ENCODE data around the gene MSLN. TPM values are rescaled to one million over a fixed set of nuclear protein-coding genes. Genes with fewer than 3 reads are reported as not detected.

MSLN gene
- total and polyA plus RNA-seq, 4 donors, result 0.33 to 2.1 (median 1.0) TPM

DNA sequence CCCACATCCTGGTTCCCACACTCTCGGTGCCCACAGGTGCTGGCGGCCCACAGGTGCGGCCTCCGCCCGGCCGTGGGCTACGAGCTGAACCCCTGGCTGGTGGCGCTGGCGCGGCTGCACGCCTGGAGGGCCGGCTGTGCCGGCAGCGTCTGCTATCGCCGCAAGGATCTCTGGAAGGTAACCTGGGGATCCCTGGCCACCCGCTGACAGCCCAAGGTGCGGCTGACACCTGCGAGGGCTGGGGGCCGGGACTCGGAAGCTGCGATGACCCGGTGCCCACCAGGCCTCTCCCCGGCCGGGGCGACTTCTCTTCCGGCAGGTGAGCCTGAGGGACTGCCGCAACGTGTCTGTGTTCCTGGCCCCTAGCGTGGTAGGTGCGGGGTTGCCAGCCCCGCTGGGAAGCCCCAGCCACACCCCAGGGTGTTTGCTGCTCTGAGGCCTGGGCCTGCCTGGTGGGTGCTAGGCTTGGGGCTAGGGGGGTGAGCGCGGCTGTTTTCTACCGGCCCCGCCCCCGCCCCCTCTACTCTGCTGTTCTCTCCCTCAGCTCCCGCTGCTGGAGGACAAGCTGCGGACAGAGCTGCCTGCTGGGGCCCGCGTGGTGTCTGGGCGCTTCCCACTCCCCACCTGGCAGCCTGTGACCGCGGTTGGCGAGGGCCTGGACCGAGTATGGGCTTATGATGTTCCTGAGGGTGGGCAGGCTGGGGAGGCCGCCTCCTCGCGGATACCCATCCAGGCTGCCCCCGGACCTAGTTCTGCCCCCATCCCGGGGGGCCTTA, 38.6 kb upstream of the MSLN start:
- DNase-seq (no peak), ATAC-seq (ENCODE audit: low FRiP score) (no peak)
- Histone ChIP-seq H3K9me3 (ENCODE audit: control insufficient read depth, low read length) (no peaks in the 10 kb centered on the region), H3K4me3 (ENCODE audit: low read length in 2 of 2) (no peak overlapping the region), H3K4me1 (ENCODE audit: control insufficient read depth in 1 of 2, insufficient read depth in 2 of 2, low read length in 2 of 2) (no peaks in the 10 kb centered on the region), H3K36me3 (ENCODE audit: control insufficient read depth in 1 of 2, insufficient read depth in 2 of 2, low read length in 1 of 2) (no peaks in the 10 kb centered on the region), H3K27me3 (ENCODE audit: control insufficient read depth in 1 of 2, insufficient read depth in 2 of 2, low read length in 1 of 2) (no peaks in the 10 kb centered on the region), H3K27ac (ENCODE audit: low read depth in 1 of 2, low read length in 2 of 2) (no peak overlapping the region)
- WGBS, 2 donors, result 88 to 89% methylated on average over 50 to 51 of the region's 51 CpGs
- intact Hi-C loops (cut with DNase I), result loop anchor here in 1 of 2 donors (2.0 kb wide), 1 partner anchor 19 kb away; the partner anchor contains the start of gene CIAO3

- intact Hi-C loops (cut with DNase I), result no loop called here
- Histone ChIP-seq H3K4me3 (ENCODE audit: low read length in 2 of 2) (no peak overlapping the region), H3K9me3 (ENCODE audit: control insufficient read depth, low read length) (no peaks in the 10 kb centered on the region), H3K27ac (ENCODE audit: low read depth in 1 of 2, low read length in 2 of 2) (no peak overlapping the region), H3K36me3 (ENCODE audit: control insufficient read depth in 1 of 2, insufficient read depth in 2 of 2, low read length in 1 of 2) (no peaks in the 10 kb centered on the region), H3K27me3 (ENCODE audit: control insufficient read depth in 1 of 2, insufficient read depth in 2 of 2, low read length in 1 of 2) (no peaks in the 10 kb centered on the region), H3K4me1 (ENCODE audit: control insufficient read depth in 1 of 2, insufficient read depth in 2 of 2, low read length in 2 of 2) (no peaks in the 10 kb centered on the region)
- ATAC-seq (ENCODE audit: low FRiP score) (no peak), DNase-seq (no peak)
- 91 to 92% methylated on average over 23 to 24 of the region's 24 CpGs for WGBS, 2 donors
Measured at GRCh38 chr16:722835-723633, 37.5 kb upstream of the MSLN start.

GRCh38 chr16:723695-724094, 36.8 kb upstream of the MSLN start:
- Histone ChIP-seq H3K4me3 (ENCODE audit: low read length in 2 of 2) (no peak overlapping the region), H3K4me1 (ENCODE audit: control insufficient read depth in 1 of 2, insufficient read depth in 2 of 2, low read length in 2 of 2) (no peaks in the 10 kb centered on the region), H3K27ac (ENCODE audit: low read depth in 1 of 2, low read length in 2 of 2) (no peak overlapping the region), H3K36me3 (ENCODE audit: control insufficient read depth in 1 of 2, insufficient read depth in 2 of 2, low read length in 1 of 2) (no peaks in the 10 kb centered on the region), H3K9me3 (ENCODE audit: control insufficient read depth, low read length) (no peaks in the 10 kb centered on the region), H3K27me3 (ENCODE audit: control insufficient read depth in 1 of 2, insufficient read depth in 2 of 2, low read length in 1 of 2) (no peaks in the 10 kb centered on the region)
- 87 to 90% methylated on average over 9 of the region's 9 CpGs for WGBS, 2 donors
- ATAC-seq (ENCODE audit: low FRiP score) (no peak), DNase-seq (no peak)
- intact Hi-C loops (cut with DNase I), result no loop called here

GRCh38 chr16:724188-725040, 36.1 kb upstream of the MSLN start:
- WGBS, 2 donors, result 74% methylated on average over 29 of the region's 29 CpGs
- no peak overlapping the region for H3K4me3 ChIP-seq (ENCODE audit: low read length in 2 of 2)
- intact Hi-C loops (cut with DNase I), result no loop called here
- no peak for DNase-seq
- no peaks in the 10 kb centered on the region for H3K27me3 ChIP-seq (ENCODE audit: control insufficient read depth in 1 of 2, insufficient read depth in 2 of 2, low read length in 1 of 2)
- no peaks in the 10 kb centered on the region for H3K9me3 ChIP-seq (ENCODE audit: control insufficient read depth, low read length)
- no peak for ATAC-seq (ENCODE audit: low FRiP score)
- no peaks in the 10 kb centered on the region for H3K36me3 ChIP-seq (ENCODE audit: control insufficient read depth in 1 of 2, insufficient read depth in 2 of 2, low read length in 1 of 2)
- H3K4me1 ChIP-seq (ENCODE audit: control insufficient read depth in 1 of 2, insufficient read depth in 2 of 2, low read length in 2 of 2), result no peaks in the 10 kb centered on the region
- no peak overlapping the region for H3K27ac ChIP-seq (ENCODE audit: low read depth in 1 of 2, low read length in 2 of 2)

DNA sequence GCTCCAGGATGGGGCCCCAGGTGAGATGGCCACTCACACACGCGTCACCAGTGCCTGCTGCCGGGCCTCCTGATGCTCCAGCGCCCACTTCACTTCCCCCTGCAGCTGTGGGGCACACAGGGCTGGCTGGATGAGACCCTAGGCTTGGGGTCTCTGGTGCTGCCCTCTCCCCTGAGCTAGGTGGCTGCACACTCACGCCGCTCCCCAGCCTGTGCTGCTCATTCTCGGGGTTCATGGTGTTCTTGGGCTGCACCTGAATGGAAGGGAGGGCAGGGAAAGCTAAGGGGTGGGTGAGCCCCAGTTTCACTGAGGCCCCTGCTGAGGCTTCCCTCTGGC, 35.5 kb upstream of the MSLN start:
- H3K9me3 ChIP-seq (ENCODE audit: control insufficient read depth, low read length), result no peaks in the 10 kb centered on the region
- intact Hi-C loops (cut with DNase I), result no loop called here
- H3K27me3 ChIP-seq (ENCODE audit: control insufficient read depth in 1 of 2, insufficient read depth in 2 of 2, low read length in 1 of 2), result no peaks in the 10 kb centered on the region
- ATAC-seq (ENCODE audit: low FRiP score) (no peak), DNase-seq (no peak)
- H3K4me1 ChIP-seq (ENCODE audit: control insufficient read depth in 1 of 2, insufficient read depth in 2 of 2, low read length in 2 of 2), result no peaks in the 10 kb centered on the region
- H3K27ac ChIP-seq (ENCODE audit: low read depth in 1 of 2, low read length in 2 of 2), result no peak overlapping the region
- 82 to 85% methylated on average over 7 of the region's 7 CpGs for WGBS, 2 donors
- no peaks in the 10 kb centered on the region for H3K36me3 ChIP-seq (ENCODE audit: control insufficient read depth in 1 of 2, insufficient read depth in 2 of 2, low read length in 1 of 2)
- H3K4me3 ChIP-seq (ENCODE audit: low read length in 2 of 2), result no peak overlapping the region

- intact Hi-C loops (cut with DNase I), result no loop called here
- DNase-seq (no peak), ATAC-seq (ENCODE audit: low FRiP score) (no peak)
- no peak overlapping the region for H3K4me3 ChIP-seq (ENCODE audit: low read length in 2 of 2)
- H3K27ac ChIP-seq (ENCODE audit: low read depth in 1 of 2, low read length in 2 of 2), result no peak overlapping the region
- H3K36me3 ChIP-seq (ENCODE audit: control insufficient read depth in 1 of 2, insufficient read depth in 2 of 2, low read length in 1 of 2), result no peaks in the 10 kb centered on the region
- no peaks in the 10 kb centered on the region for H3K27me3 ChIP-seq (ENCODE audit: control insufficient read depth in 1 of 2, insufficient read depth in 2 of 2, low read length in 1 of 2)
- 73 to 74% methylated on average over 23 of the region's 23 CpGs for WGBS, 2 donors
- no peaks in the 10 kb centered on the region for H3K4me1 ChIP-seq (ENCODE audit: control insufficient read depth in 1 of 2, insufficient read depth in 2 of 2, low read length in 2 of 2)
- H3K9me3 ChIP-seq (ENCODE audit: control insufficient read depth, low read length), result no peaks in the 10 kb centered on the region
Measured at GRCh38 chr16:725463-726187, 34.9 kb upstream of the MSLN start.

GRCh38 chr16:726188-726437, 34.4 kb upstream of the MSLN start:
- Histone ChIP-seq H3K36me3 (ENCODE audit: control insufficient read depth in 1 of 2, insufficient read depth in 2 of 2, low read length in 1 of 2) (no peaks in the 10 kb centered on the region), H3K27me3 (ENCODE audit: control insufficient read depth in 1 of 2, insufficient read depth in 2 of 2, low read length in 1 of 2) (no peaks in the 10 kb centered on the region), H3K27ac (ENCODE audit: low read depth in 1 of 2, low read length in 2 of 2) (no peak overlapping the region), H3K4me1 (ENCODE audit: control insufficient read depth in 1 of 2, insufficient read depth in 2 of 2, low read length in 2 of 2) (no peaks in the 10 kb centered on the region), H3K4me3 (ENCODE audit: low read length in 2 of 2) (no peak overlapping the region), H3K9me3 (ENCODE audit: control insufficient read depth, low read length) (no peaks in the 10 kb centered on the region)
- ATAC-seq (ENCODE audit: low FRiP score) (no peak), DNase-seq (no peak)
- 8 to 9% methylated on average over 9 of the region's 9 CpGs for WGBS, 2 donors
- intact Hi-C loops (cut with DNase I), result no loop called here

DNA sequence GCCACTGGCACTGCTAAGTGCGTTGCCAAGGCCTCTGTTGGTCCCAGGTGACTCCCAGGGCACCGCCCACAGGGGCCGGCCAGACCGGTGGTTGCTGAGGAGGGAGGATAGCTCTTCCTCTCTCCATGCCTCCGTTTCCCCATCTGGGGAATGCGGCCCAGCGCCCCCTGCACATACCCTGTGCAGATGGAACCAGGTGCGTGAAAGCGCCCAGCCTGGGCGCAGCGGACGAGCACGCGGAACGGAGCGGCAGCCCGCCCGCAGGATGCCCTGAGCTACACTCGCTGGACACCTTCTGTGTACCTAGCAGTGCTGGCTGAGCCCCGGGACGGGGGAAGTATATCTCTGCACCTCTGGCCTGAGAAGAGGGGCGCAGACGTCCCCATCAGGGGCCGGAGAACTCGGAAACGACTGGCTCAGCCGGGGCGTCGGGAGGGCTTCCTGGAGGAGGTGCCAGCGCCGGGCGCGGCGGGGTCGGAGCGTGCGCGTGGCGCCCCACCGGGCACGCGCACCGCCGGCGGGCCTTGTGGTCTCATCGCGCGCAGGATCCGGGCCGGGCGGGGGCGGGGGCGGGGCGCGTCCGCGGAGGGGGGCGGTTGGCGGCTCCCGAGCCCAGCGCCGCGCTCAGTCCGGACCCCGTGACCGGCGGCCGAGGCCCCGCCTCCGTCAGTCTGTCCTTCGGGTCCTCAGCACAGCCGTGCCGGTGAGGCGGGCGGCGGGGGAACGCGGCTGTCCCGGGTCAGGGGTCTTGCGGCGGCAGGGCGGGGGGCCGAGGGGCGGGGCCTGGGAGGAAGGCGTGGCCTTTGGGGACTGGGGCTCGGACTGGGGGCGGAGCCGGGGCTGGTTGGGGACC, 33.9 kb upstream of the MSLN start, which contains the start of the genes CCDC78 and HAGHL:
Gene CCDC78 (minus strand): TSS at position 6 of the 853 bp plus-strand sequence. CDS start 76 bp downstream, outside the sequence.
Gene HAGHL (plus strand): TSS at position 669 of the 853 bp plus-strand sequence. CDS start 404 bp downstream, outside the sequence.
- Histone ChIP-seq H3K4me3 (ENCODE audit: low read length in 2 of 2) (no peak within 1 kb of the TSS), H3K9me3 (ENCODE audit: control insufficient read depth, low read length) (no peaks in the 10 kb centered on the region), H3K4me1 (ENCODE audit: control insufficient read depth in 1 of 2, insufficient read depth in 2 of 2, low read length in 2 of 2) (no peaks in the 10 kb centered on the region), H3K27ac (ENCODE audit: low read depth in 1 of 2, low read length in 2 of 2) (no peak within 1 kb of the TSS), H3K27me3 (ENCODE audit: control insufficient read depth in 1 of 2, insufficient read depth in 2 of 2, low read length in 1 of 2) (no peaks in the 10 kb centered on the region), H3K36me3 (ENCODE audit: control insufficient read depth in 1 of 2, insufficient read depth in 2 of 2, low read length in 1 of 2) (no peaks in the 10 kb centered on the region)
- WGBS, 2 donors, result 1 to 2% methylated on average over 58 to 88 of the region's 88 CpGs
- intact Hi-C loops (cut with DNase I), result no loop called here
- DNase-seq (peak; percentile 68 to 87), ATAC-seq (ENCODE audit: low FRiP score) (no peak)
